Effector CD8-positive, alpha-beta T cell (primary cell): Measurements from ENCODE around the gene PAIP1.
"Not testable (repeated sequence)": the region's sequence is repeated elsewhere in the genome, so short reads cannot be mapped to it uniquely, and the experiment has no call there.

Source experiments
- DNase-seq: peaks from one replicate; lab custom pipeline; 2025; lab: John Stamatoyannopoulos, UW

PAIP1 gene

GRCh38 chr5:43515678-43516048, 41.2 kb downstream of the PAIP1 start:
- DNase-seq = no peak

GRCh38 chr5:43514816-43515677, 41.8 kb downstream of the PAIP1 start, which contains the start of gene C5orf34:
Gene C5orf34 (minus strand): TSS chr5:43515148. CDS start chr5:43509339, 5,809 bp downstream.
- peak; percentile 88 for DNase-seq

DNA sequence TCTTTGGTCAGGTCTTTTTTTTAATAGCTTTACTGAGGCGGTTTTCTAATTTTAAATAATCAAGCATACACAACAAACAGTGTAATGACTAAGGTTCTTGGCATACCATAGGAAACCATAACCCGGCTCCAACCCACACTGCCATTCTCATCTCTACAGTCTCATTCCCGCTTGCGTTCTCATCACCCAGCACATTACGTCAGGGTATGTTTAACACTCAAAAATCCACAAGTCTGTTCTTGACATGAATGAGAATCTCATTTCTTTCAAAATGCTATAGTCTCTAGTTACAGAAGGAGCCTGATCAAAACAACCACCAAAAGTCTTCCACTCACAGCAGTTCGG, 42.4 kb downstream of the PAIP1 start:
- DNase-seq = peak; percentile 26

DNA sequence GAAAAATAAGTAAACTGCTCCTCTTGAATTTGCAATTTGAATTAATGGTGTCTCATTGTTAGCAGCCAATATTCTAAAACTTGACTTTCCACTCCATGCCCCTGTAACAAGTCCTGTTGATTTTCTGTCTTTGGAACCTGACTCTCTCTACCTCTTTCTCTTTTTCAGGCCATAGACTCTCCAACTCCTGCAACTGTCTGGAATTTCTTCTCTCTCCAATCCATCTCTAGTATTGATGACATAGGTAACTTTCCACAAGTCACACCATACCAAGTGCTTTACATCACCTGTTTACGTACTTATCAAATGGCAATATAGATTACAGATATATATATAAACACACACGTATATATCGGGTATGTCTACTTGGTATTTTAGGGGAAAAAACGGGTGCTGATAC, 42.9 kb downstream of the PAIP1 start:
- DNase-seq = no peak

DNA sequence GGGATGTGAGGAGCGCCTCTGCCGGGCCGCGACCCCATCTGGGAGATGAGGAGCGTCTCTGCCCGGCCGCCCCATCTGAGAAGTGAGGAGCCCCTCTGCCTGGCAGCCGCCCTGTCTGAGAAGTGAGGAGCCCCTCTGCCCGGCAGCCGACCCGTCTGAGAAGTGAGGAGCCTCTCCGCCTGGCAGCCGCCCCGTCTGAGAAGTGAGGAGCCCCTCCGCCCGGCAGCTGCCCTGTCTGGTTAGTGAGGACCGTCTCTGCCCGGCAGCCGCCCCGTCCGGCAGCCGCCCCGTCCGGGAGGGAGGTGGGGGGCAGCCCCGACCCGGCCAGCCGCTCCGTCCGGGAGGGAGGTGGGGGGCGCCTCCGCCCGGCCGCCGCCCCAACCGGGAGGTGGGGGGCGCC, 45.8 kb downstream of the PAIP1 start:
- DNase-seq = not testable (repeated sequence)

GRCh38 chr5:43498581-43498980, 58.3 kb downstream of the PAIP1 start:
- no peak for DNase-seq

GRCh38 chr5:43497311-43498104, 59.4 kb downstream of the PAIP1 start:
- DNase-seq = no peak

GRCh38 chr5:43491326-43491725, 65.6 kb downstream of the PAIP1 start:
- DNase-seq = no peak

DNA sequence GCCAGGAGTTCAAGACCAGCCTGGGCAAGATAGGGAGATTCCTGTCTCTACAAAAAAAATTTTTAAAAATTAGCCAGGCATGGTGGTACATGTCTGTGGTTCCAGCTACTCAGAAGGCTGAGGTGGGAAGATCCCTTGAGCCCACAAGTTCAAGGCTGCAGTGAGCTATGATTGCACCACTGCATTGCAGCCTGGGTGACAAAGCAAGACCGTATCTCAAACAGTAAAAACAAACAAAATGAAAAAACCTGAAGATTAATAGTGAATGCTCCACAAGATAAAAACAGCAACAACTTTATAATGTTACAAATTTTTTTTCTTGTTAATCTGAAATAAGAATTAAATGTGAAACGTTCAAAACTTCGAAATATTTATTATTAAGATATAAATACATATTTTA, 70.5 kb downstream of the PAIP1 start:
- no peak for DNase-seq

- DNase-seq = no peak
These were observed 71.5 kb downstream of the PAIP1 start for GRCh38 chr5:43485406-43485805.

GRCh38 chr5:43484106-43484849, 72.6 kb downstream of the PAIP1 start:
- peak; percentile 59 for DNase-seq

DNA sequence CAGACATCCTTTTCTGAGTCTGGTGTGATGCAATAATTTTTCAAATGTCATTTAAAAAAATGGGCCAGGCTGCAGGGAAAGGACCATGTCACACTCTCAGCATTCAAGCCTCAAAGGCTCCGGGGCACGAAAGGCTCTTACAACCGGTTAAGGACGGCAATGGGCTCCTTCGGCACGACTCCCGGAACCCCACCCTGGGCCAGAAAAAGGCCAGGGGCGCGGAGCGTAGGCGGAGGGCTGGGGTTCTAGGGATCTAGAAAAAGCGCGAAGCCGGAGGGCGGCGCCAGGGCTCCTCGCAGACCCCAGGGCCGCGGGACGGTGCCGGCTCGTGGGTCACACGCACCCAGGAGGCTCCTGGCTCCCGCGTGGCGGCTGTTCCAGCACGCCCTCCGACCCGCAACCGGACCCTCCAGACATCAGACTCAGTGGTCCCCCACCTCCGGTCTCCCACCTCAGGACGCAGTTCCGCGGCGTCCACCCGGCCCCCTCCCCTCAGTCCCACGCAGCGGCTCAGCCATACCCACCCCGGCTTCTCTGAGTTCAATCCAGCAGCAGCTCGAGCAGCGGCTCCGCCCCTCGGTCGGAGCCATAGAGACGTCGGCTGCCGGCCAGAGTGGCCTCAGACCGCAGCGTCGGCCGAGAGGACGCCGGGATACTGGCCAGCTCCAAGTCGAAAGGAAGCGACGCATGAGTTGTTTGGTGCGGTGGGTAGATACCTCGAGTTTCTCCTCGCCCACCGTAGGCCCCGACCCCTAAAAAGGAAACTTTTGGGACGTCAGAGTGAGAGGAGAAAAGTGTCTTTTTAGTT, 73.4 kb downstream of the PAIP1 start, which contains the start of gene TMEM267:
TSS of gene TMEM267 (minus strand) at position 568 of the 808 bp plus-strand sequence. CDS start 29,896 bp downstream, outside the sequence.
- peak; percentile 58 for DNase-seq

- no peak for DNase-seq
These were observed 74.2 kb downstream of the PAIP1 start for GRCh38 chr5:43482490-43483297.
